ENCODE measurements around the gene NCLN.
A peak's percentile ranks its signal among the peaks of the same experiment; 100 is the strongest.
"Not testable (repeated sequence)": the region's sequence is repeated elsewhere in the genome, so short reads cannot be mapped to it uniquely, and the experiment has no call there.

NCLN gene

DNA sequence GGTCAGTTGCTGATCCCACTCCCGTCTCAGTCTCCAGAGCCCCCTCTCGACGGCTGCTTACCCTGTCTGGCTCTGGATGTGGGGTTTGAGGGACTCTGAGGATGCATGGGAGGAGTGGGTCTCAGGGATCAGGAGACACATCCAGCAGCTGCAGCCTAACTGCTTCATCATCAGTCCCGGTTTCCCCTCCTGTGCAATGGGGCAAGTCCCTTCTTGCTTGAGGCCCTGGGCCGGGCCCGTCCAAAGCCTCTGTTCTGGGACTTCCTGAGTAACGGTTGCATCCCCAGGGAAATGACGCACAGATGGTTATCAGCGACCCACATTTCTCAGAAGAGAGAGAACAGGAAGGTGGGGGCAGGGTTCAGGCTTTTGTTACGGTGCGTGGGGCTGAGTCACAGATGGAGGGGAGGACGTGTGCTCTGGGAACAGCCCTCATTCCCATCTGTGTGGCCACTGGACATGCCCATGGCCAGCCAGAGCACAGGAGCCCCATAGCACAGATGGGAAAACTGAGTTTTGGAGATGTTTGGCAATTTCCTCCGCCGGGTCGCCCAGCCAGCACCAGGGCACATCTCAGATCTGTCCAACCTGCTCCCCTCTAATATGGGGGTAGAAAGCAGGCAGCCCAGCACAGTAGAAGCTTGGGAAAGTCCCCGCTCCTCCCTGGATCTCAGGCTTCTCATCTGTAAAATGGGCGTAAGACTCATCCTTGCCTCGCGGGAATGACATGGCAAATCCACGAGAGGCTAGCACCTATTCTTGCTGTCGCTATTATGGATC lies 30.6 kb upstream of the NCLN start:
- no peak for DNase-seq

DNA sequence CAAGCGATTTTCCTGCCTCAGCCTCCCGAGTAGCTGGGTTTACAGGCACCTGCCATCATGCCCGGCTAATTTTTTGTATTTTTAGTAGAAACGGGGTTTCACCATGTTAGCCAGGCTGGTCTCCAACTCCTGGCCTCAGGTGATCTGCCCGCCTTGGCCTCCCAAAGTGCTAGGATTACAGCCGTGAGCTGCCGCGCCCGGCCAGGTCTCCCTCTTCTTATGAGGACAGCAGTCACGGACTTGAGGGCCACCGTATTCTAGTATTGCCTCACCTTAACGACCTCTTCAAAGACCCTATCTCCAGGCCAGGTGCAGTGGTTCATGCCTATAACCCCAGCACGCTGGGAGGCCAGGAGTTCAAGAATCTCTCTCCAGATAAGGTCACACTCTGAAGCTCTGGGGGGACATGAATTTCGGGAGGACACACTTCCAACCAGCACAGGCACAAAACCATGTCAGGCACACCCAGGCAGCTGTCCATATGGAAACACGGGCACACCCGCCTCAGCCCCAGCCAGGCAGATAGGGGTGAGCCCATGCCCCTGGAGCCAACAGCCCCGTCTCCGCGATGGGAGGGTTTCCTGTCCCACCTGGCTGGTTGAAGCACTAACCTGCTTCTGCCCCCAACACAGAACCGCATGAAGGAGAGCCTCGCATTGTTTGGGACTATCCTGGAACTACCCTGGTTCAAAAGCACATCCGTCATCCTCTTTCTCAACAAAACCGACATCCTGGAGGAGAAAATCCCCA lies 28.5 kb upstream of the NCLN start:
- no peak for DNase-seq

DNA sequence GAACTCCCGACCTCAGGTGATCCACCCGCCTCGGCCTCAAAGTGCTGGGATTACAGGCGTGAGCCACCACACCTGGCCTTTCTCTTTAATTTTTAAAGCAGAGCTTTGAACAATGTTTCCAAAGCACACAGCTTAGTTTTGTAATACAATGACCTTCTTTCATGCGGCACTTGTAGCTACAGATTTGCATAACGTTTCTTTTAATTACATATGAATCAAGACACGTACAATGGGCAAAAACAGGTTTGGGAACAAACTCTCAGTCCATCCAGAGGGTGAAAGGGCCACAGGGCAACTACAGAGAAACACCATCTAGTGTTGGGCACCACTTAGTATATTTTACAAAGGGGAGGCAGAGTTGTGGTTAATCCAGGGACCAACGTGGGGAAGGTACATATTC lies 26.2 kb upstream of the NCLN start:
- no peak for DNase-seq

DNA sequence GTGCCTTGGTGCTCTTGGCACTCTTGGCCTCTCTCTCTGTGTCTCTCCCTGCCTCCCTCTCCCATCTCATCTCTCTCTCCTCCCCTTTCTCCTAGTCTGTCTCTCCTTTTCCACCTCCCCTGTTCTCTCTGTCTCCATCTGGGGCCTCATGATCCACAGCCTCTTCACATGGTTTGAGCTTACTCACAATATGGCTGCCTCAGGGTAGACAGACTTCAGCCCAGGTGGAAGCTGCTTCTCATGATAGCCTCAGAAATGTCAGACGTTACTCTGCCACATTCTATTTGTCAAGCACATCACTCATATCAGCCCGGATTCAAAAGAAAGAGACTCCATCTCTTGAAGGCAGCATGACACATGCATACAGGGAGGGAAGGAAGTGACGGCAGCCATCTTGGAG lies 25.5 kb upstream of the NCLN start:
- DNase-seq = no peak

DNA sequence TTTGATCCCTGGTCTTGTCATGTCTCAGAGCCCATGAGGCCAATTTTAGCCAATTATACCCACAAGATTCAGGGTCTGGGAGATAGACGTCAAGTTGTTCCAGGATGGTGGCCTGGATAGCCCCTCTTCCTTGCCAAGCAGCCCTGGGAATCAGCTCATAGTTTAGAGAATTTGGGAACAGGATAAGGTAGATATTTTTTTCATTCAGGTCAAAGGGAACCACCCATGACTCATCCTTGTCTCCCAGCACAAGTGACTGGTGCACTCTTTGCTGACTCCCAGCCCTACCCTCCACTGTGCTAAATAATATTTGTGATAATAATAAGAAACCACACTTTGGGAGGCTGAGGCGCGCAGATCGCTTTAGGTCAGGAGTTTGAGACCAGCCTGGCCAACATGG lies 24.3 kb upstream of the NCLN start:
- DNase-seq = no peak

DNA sequence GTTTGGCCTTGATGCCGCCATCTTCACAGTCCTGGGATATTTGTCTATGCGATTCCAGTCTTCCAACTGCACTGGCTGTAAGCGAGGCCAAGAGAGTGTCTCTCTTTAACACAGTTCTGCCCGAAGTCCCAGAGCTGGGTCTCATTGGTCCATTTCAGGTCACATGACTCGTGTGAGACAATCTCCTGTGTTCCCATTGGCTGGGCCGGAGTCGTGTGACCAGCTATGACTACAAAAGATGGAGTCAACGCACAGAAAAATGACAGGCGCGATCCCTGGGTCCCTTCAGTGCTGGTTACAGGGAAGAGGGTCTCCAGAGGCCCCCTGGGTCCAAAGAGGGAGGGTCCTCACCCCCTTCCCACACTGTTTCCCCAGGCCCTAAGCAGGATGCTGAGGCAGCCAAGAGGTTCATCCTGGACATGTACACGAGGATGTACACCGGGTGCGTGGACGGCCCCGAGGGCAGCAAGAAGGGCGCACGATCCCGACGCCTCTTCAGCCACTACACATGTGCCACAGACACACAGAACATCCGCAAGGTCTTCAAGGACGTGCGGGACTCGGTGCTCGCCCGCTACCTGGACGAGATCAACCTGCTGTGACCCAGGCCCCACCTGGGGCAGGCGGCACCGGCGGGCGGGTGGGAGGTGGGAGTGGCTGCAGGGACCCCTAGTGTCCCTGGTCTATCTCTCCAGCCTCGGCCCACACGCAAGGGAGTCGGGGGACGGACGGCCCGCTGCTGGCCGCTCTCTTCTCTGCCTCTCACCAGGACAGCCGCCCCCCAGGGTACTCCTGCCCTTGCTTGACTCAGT lies 23.1 kb upstream of the NCLN start:
- peak in 1 of 3 experiments; percentile 35 for DNase-seq

DNA sequence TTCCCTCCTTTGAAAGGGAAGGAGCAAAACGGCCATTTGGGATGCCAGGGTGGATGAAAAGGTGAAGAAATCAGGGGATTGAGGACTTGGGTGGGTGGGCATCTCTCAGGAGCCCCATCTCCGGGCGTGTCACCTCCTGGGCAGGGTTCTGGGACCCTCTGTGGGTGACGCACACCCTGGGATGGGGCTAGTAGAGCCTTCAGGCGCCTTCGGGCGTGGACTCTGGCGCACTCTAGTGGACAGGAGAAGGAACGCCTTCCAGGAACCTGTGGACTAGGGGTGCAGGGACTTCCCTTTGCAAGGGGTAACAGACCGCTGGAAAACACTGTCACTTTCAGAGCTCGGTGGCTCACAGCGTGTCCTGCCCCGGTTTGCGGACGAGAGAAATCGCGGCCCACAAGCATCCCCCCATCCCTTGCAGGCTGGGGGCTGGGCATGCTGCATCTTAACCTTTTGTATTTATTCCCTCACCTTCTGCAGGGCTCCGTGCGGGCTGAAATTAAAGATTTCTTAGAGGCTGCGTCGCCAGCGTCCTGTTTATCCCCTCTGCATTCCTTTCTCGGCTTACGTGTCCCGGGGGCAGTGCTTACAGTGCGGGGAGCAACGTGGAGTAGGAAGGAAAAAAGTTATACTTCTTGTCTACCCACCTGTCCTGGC lies 22.4 kb upstream of the NCLN start:
- DNase-seq = peak; percentile 72 to 87 (median 73)

DNA sequence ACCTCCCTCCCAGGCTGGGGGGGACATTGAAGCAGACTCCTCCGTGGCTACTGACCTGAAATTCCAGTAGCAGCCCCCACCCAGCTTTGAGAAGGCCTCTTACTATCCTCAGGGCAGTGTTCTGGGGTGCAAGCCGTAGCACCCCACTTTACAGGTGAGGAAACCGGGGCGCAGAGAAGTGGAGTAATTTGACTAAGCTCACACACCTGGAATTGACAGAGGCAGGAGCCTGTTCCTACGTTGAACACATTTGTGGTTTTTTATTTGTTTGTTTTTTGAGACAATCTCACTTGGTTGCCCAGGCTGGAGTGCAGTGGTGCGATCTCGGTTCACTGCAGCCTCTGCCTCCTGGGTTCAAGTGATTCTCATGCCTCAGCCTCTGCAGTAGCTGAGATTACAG lies 21.8 kb upstream of the NCLN start:
- DNase-seq = no peak

DNA sequence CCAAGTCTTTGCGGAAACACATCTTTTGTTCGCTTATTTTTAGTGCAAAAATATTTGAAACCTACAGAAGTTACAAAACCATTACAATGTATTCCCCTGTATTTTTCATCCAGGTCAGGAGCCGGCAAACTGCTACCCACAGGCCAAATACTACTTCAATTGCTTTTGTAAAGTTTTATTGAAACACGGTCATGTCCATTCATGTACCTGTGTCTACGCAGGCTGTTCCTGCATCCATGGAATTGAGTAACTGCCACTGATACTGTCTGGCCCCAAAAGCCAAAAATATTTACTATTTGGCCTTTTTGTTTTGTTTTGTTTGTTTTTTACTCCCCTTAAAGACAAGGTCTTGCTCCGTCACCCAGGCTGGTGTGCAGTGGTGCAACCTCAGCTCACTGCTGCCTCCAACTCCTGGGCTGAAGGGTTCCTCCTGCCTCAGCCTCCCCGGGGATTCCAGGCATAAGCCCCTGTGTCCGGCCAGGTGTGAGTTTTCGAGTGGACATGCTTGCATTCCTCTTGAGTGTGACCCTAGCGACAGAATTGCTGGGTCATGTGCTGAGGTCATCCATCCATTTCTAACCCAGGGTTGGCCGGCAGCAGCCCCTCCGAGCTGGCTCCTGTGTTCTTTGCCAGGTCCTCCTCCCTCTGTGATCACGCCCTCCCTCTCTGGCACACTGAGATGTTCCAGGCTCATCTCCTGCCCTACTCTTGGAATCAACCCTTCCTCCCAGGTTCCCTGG lies 18.0 kb upstream of the NCLN start:
- no peak for DNase-seq

DNA sequence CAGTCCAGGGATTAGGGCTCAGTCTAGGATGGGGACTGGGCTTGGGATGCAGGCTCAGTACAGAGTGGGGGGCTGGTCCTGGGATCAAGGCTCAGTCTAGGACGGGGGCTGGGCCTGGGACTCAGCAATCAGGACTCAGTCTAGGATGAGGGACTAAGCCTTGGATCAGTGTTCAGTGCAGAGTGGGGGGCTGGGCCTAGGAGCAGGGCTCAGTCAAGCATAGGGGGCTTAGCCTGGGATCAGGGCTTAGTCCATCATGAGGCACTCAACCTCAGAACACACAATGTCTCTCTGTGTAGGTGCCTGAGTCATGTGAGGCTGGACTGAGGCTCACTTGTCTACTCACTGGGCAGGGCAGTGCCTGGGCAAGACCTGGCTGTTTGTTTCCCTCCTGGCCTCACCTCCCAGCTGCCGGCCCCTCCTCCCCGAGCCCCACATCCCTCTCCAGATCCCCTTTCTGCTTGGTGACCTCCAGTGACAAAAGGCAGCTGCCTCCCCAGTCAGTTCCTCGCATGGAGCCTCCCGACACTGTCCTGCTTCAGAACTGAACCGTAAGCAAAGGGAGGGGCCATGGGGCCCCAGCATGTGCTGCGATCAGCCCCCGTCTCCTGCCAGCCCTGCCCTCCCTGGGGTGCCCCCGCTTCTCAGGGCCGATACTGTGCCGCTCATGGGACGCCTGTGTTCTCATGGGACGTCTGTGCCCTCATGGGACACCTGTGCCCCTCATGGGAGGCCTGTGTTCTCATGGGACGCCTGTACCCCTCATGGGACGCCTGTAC lies 13.6 kb upstream of the NCLN start:
- DNase-seq = no peak

DNA sequence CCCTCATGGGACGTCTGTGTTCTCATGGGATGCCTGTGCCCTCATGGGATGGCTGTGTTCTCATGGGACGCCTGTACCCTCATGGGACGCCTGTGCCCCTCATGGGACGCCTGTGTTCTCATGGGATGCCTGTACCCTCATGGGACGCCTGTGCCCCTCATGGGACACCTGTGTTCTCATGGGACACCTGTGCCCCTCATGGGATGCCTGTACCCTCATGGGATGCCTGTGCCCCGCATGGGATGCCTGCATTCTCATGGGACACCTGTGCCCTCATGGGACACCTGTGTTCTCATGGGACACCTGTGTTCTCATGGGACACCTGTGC lies 13.1 kb upstream of the NCLN start:
- not testable (repeated sequence) for DNase-seq

DNA sequence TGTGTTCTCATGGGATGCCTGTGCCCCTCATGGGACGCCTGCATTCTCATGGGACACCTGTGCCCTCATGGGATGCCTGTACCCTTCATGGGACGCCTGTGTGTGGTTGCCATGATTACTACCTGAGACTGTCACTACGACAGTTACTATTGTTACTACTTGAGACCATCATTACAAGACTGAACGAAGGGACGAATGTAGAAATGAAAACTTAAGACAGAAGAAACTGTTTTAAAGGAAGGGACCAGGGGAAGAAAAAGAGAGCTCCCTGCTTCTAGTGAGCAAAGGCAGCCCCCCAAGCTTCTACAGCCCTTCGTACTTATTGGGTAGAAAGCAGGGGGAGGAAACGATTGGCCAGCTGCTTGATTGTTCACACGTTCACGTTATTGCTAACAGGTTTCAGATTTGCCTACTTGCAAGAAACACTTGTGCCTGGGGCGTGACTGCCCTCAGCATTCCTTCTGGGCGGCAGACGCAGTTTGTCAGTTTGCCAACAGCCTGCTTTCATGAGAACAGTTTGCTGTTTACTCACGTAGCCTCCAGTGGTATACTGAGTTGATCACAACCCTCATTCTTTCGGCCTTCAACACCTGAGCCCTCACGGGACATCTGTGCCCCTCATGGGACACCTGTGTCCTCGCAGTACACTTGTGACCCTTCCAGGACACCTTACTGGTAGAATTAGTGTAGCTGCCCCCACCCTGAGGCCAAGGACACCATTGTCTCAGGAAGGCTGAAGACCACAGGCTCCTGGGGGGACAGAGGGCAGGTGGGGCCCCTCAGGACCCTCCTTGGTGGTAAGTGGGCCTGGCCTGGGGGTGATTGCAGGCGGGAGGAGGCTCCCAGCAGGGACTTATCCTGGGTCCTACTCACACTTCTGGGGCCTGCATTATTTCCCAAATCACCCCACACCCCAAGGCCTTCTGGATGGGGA lies 9.7 kb upstream of the NCLN start:
- DNase-seq = peak in 1 of 3 experiments; percentile 27

DNA sequence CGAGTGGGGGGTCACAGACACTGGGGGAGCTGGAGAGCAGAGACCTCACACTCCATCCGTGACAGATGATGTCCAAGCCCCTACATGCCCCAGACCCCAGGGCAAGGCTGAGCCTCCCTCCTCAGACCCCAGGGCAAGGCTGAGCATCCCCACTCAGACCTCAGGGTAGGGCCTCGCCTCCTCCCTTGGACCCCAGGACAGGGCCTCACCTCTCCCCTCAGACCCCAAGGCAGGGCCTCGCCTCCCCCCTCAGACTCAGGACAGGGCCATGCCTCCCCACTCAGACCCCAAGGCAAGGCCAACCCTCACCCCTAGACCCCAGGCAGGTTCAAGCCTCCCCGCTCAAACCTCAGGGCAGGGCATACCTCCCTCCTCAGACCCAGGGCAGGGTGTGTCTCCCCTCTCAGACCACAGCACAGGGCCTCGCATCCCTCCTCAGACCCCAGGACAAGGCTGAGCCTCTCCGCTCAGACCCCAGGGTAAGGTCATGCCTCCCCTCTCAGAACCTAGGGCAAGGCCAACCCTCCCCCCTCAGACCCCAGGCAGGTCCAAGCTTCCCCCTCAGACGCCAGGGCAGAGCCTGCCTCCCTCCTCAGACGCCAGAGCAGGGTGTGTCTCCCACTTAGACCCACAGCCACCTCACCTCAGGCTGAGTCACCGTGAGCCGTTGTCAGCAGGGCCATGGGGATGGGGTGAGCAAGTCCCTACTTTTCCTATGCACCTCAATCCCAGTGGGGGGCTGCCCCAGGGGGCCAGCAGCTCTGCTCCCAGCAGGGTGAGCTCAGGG lies 8.8 kb upstream of the NCLN start:
- DNase-seq = no peak

DNA sequence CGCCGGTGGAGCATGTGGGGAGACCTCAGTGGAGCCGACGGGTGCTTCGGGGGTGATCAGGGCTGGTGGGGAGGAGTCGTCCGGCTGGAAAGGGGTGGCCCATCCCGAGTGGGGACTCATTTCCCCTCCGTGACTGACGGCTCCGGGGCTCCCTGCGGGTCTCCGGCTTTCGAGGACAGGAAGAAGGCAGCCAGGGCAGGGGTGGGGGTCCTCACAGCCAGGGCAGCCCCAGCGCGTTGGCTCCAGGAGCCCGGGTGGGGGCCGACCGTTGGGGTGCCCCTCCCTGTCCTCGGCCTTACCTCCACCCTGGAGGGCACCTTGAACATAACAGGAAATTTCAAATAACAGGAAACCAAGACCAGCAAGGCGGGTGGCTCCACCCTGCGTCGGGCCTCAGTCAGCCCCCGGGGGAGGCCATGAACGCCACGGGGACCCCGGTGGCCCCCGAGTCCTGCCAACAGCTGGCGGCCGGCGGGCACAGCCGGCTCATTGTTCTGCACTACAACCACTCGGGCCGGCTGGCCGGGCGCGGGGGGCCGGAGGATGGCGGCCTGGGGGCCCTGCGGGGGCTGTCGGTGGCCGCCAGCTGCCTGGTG lies 7.3 kb upstream of the NCLN start, which contains the start of gene S1PR4:
Gene S1PR4 (plus strand): TSS at position 393 of the 596 bp plus-strand sequence. CDS start 24 bp downstream, at position 417.
- no peak for DNase-seq

DNA sequence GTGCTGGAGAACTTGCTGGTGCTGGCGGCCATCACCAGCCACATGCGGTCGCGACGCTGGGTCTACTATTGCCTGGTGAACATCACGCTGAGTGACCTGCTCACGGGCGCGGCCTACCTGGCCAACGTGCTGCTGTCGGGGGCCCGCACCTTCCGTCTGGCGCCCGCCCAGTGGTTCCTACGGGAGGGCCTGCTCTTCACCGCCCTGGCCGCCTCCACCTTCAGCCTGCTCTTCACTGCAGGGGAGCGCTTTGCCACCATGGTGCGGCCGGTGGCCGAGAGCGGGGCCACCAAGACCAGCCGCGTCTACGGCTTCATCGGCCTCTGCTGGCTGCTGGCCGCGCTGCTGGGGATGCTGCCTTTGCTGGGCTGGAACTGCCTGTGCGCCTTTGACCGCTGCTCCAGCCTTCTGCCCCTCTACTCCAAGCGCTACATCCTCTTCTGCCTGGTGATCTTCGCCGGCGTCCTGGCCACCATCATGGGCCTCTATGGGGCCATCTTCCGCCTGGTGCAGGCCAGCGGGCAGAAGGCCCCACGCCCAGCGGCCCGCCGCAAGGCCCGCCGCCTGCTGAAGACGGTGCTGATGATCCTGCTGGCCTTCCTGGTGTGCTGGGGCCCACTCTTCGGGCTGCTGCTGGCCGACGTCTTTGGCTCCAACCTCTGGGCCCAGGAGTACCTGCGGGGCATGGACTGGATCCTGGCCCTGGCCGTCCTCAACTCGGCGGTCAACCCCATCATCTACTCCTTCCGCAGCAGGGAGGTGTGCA lies 6.6 kb upstream of the NCLN start:
- DNase-seq = no peak

DNA sequence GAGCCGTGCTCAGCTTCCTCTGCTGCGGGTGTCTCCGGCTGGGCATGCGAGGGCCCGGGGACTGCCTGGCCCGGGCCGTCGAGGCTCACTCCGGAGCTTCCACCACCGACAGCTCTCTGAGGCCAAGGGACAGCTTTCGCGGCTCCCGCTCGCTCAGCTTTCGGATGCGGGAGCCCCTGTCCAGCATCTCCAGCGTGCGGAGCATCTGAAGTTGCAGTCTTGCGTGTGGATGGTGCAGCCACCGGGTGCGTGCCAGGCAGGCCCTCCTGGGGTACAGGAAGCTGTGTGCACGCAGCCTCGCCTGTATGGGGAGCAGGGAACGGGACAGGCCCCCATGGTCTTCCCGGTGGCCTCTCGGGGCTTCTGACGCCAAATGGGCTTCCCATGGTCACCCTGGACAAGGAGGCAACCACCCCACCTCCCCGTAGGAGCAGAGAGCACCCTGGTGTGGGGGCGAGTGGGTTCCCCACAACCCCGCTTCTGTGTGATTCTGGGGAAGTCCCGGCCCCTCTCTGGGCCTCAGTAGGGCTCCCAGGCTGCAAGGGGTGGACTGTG lies 5.9 kb upstream of the NCLN start:
- no peak for DNase-seq

DNA sequence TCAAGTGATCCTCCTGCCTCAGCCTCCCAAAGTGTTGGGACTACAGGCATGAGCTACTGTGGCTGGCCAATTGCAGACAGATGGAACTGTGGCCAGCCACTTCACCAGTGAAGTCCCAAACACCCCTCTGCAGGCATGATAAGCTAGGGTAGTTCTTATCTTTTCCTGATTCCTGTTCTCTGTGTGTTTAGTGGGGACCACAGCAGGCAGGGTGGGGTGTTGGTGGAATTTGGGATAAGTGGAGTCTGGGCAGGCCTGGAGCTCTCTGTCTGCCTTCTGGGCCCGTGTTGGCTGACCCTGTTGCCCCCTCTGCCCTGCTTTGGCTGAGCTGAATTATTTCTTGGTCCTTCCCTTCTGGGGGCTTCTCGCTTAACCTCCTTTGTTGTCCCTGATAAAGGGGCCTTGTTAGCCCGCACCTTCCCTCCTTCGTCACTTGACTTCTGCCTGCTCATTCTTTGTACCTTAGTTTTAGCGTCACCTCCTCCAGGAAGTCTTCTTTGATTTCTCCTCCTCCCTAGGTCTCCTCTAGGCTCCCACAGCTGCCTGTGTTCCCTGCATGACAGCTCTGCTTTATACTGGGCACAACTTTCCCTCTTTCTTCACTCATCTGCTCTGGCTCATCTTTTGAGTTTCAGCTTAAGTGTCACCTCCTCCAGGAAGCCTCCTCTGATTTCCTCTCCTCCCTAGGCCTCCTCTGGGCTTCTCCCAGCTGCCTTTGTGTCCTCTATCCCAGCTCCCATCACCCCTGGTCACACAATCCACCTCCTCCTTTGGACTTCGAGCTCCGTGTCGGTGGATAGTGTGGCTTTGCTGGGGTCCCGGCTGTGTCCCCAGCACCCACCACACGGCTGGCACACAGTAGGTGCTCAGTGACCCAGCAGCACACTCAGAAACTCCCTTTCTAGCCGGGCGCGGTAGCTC lies 1.7 kb upstream of the NCLN start:
- no peak for DNase-seq

All from NCI-H1417 (cell line).